ENCODE results near the gene RBP4. TPM values are rescaled to one million over a fixed set of nuclear protein-coding genes. Genes with fewer than 3 reads are reported as not detected.

The RBP4 gene
- total RNA-seq, 1 experiment from 2014 or later = not detected

DNA sequence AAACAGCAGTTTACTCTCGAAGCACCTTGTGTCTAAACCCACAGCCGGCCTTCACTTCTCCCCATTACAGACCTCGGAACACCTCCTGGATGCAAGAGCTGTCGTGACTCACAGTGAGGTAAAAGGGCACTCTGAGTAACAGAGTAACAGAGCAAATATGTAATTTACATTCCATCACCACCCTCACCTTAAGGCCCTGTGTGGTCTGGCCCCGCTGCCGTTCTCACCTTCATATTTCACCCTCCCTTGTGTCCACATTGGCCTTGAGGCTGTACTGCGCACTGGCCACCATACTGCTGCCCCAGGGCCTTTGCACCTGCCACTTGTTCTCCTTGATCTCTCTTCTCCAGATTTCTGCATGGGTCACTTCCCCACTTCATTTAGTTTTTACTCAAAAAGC lies 21.9 kb downstream of the RBP4 start:
- Histone ChIP-seq H3K27ac (ENCODE audit: low read length) (no peak overlapping the region), H3K9me3 (ENCODE audit: low read length) (no peaks in the 10 kb centered on the region), H3K4me1 (ENCODE audit: low read length) (no peaks in the 10 kb centered on the region), H3K4me3 (ENCODE audit: low read length) (no peak overlapping the region), H3K27me3 (ENCODE audit: low read length) (no peaks in the 10 kb centered on the region), H3K79me2 (ENCODE audit: low read length) (no peaks in the 10 kb centered on the region), H3K4me2 (ENCODE audit: low read depth, low read length, poor library complexity, severe bottlenecking) (no peak overlapping the region), H3K9ac (ENCODE audit: low read length) (no peak overlapping the region), H2AFZ (ENCODE audit: low read length) (no peak overlapping the region), H3K9me2 (replicated peaks; ENCODE audit: insufficient read depth, low read length) (no peaks in the 10 kb centered on the region), H3K36me3 (ENCODE audit: insufficient read depth, low read length) (no peaks in the 10 kb centered on the region), H4K20me1 (ENCODE audit: insufficient read depth, low read depth, low read length) (no peaks in the 10 kb centered on the region)
- DNase-seq = no peak

DNA sequence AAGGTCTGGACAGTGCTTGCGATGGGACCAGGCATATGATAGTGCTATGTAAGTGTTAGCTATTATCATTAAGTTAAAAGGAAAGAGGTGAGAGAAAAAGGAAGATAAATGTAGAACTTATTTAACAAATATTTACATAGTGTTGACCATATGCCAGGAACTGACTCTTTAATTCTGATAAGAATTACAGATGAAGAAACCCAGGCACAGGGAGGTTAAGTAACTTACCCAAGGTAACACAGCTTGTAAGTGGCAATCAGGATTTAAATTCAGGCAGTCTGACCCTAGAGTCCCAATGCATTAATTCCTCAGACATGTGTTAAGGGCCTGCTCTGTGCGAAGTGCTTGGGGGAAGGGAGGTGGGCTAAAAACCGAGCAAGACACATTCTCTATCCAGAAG lies 23.5 kb downstream of the RBP4 start:
- H3K27me3 ChIP-seq (ENCODE audit: low read length) = no peaks in the 10 kb centered on the region
- no peak overlapping the region for H3K27ac ChIP-seq (ENCODE audit: low read length)
- H3K79me2 ChIP-seq (ENCODE audit: low read length) = no peaks in the 10 kb centered on the region
- H3K4me3 ChIP-seq (ENCODE audit: low read length) = no peak overlapping the region
- no peaks in the 10 kb centered on the region for H3K9me2 ChIP-seq (replicated peaks; ENCODE audit: insufficient read depth, low read length)
- no peaks in the 10 kb centered on the region for H3K4me1 ChIP-seq (ENCODE audit: low read length)
- H3K9me3 ChIP-seq (ENCODE audit: low read length) = no peaks in the 10 kb centered on the region
- H3K4me2 ChIP-seq (ENCODE audit: low read depth, low read length, poor library complexity, severe bottlenecking) = no peak overlapping the region
- no peak for DNase-seq
- H3K9ac ChIP-seq (ENCODE audit: low read length) = no peak overlapping the region
- no peak overlapping the region for H2AFZ ChIP-seq (ENCODE audit: low read length)
- H3K36me3 ChIP-seq (ENCODE audit: insufficient read depth, low read length) = no peaks in the 10 kb centered on the region
- H4K20me1 ChIP-seq (ENCODE audit: insufficient read depth, low read depth, low read length) = no peaks in the 10 kb centered on the region

DNA sequence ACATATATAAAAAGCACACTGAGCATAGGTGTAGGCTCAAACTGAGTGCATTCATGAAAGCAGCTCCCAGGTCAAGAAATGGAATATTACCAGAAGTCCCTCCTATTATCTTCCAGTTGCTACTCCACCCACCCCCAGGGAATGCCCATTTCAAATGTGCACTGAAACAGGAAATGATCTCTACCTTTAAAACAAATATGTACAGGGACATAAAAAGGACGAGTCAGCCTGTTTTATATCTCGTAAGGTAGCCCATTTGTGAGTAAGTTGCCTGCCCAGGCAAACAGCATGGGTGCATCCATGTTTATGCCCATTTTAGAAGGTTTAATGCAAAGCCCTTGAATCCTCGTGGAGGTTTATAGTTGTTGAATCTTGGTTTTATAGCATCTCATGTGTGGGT lies 24.1 kb downstream of the RBP4 start:
- no peaks in the 10 kb centered on the region for H3K79me2 ChIP-seq (ENCODE audit: low read length)
- no peaks in the 10 kb centered on the region for H3K36me3 ChIP-seq (ENCODE audit: insufficient read depth, low read length)
- H4K20me1 ChIP-seq (ENCODE audit: insufficient read depth, low read depth, low read length) = no peaks in the 10 kb centered on the region
- H3K9ac ChIP-seq (ENCODE audit: low read length) = no peak overlapping the region
- H3K4me2 ChIP-seq (ENCODE audit: low read depth, low read length, poor library complexity, severe bottlenecking) = no peak overlapping the region
- H3K4me1 ChIP-seq (ENCODE audit: low read length) = no peaks in the 10 kb centered on the region
- no peaks in the 10 kb centered on the region for H3K27me3 ChIP-seq (ENCODE audit: low read length)
- H3K27ac ChIP-seq (ENCODE audit: low read length) = no peak overlapping the region
- H3K9me3 ChIP-seq (ENCODE audit: low read length) = no peaks in the 10 kb centered on the region
- no peak overlapping the region for H3K4me3 ChIP-seq (ENCODE audit: low read length)
- no peak overlapping the region for H2AFZ ChIP-seq (ENCODE audit: low read length)
- no peak for DNase-seq
- no peaks in the 10 kb centered on the region for H3K9me2 ChIP-seq (replicated peaks; ENCODE audit: insufficient read depth, low read length)

DNA sequence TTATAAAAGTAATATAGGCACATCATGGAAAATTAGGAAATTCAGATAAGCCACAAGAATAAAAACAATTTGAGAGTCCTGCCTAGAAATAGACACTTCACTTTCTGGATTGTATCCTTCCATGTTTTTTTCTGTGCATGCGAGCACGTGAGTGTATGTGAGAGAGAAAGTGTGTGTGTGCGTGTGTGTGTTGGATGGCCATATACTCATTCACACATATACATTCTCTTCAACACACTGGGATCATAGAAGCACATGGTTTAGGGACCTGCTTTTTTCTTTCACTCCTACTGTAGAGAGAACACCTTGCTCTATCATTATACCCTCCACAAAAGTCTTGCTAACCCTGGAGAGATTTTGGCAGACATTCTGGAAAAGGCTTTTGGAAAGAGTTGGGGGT lies 27.1 kb downstream of the RBP4 start:
- no peaks in the 10 kb centered on the region for H3K4me1 ChIP-seq (ENCODE audit: low read length)
- no peaks in the 10 kb centered on the region for H4K20me1 ChIP-seq (ENCODE audit: insufficient read depth, low read depth, low read length)
- H3K36me3 ChIP-seq (ENCODE audit: insufficient read depth, low read length) = no peaks in the 10 kb centered on the region
- no peaks in the 10 kb centered on the region for H3K79me2 ChIP-seq (ENCODE audit: low read length)
- H3K27me3 ChIP-seq (ENCODE audit: low read length) = no peaks in the 10 kb centered on the region
- no peak overlapping the region for H2AFZ ChIP-seq (ENCODE audit: low read length)
- no peaks in the 10 kb centered on the region for H3K9me2 ChIP-seq (replicated peaks; ENCODE audit: insufficient read depth, low read length)
- no peak for DNase-seq
- no peak overlapping the region for H3K9ac ChIP-seq (ENCODE audit: low read length)
- no peak overlapping the region for H3K4me3 ChIP-seq (ENCODE audit: low read length)
- no peak overlapping the region for H3K4me2 ChIP-seq (ENCODE audit: low read depth, low read length, poor library complexity, severe bottlenecking)
- no peak overlapping the region for H3K27ac ChIP-seq (ENCODE audit: low read length)
- H3K9me3 ChIP-seq (ENCODE audit: low read length) = no peaks in the 10 kb centered on the region

DNA sequence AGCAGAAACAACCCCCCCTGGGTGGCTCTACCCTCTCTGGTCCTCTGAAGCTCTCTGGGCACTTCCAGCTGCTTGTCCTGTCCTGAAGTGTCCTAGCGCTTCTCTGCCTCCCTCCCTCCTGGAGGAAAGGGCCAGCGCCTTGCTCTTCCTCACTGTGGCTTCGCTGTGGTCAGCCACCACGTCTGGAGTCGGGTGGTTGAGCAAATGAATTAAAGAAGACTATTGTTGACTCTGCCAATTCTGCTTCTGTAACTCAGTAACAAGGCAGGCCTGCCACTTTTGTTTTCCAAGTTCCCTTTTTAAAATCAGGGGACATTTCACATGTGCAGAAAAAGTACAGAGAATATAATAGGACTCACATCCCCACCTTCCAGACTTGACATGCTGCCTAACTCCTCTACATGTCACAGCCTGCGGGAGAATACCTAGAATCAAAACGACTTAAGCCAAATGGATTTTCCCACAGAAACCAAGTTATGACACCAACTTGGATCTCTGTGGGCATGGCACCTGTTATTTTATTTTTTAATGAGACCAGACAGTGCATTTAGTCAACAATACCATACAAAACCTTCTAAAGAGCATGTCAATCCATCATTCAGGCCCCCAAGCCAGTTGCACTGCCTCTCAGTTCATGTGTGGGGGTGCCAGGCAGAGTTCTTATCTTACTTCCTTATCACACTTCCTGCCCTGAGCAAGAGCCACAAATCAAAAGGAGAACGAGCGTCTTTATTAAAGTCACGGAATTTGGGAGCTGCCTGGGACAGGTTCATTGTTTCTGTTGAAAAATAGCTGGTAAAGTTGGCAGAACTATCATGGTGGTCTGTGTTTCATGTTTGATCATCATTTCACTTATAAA lies 27.8 kb downstream of the RBP4 start:
- Histone ChIP-seq H3K9me2 (replicated peaks; ENCODE audit: insufficient read depth, low read length) (no peaks in the 10 kb centered on the region), H3K4me2 (ENCODE audit: low read depth, low read length, poor library complexity, severe bottlenecking) (no peak overlapping the region), H3K4me3 (ENCODE audit: low read length) (no peak overlapping the region), H3K4me1 (ENCODE audit: low read length) (no peaks in the 10 kb centered on the region), H3K9me3 (ENCODE audit: low read length) (no peaks in the 10 kb centered on the region), H4K20me1 (ENCODE audit: insufficient read depth, low read depth, low read length) (no peaks in the 10 kb centered on the region), H3K27me3 (ENCODE audit: low read length) (no peaks in the 10 kb centered on the region), H2AFZ (ENCODE audit: low read length) (no peak overlapping the region), H3K9ac (ENCODE audit: low read length) (no peak overlapping the region), H3K79me2 (ENCODE audit: low read length) (no peaks in the 10 kb centered on the region), H3K36me3 (ENCODE audit: insufficient read depth, low read length) (no peaks in the 10 kb centered on the region), H3K27ac (ENCODE audit: low read length) (no peak overlapping the region)
- DNase-seq = no peak

DNA sequence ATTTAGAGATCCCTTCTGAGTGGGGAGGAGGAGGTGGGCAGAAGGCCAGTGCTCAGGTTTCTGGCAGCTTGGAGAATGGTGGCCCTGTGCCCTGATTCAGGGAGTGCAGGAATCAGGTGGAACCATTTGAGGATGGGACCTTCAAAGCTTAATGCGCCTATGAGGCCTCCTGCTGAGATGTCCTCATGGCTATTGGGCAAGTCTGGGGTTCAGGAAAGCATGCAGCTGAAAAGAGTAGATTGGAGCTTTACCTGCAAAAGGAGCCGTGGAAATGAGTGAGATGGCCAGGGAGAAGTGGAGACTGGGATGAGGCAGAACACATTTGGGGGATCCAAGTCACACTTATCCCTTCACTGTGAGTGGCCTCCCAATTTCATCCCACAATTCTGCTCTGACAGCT lies 28.4 kb downstream of the RBP4 start:
- DNase-seq = no peak
- no peaks in the 10 kb centered on the region for H3K27me3 ChIP-seq (ENCODE audit: low read length)
- H3K27ac ChIP-seq (ENCODE audit: low read length) = no peak overlapping the region
- H3K4me3 ChIP-seq (ENCODE audit: low read length) = no peak overlapping the region
- no peak overlapping the region for H3K9ac ChIP-seq (ENCODE audit: low read length)
- H3K36me3 ChIP-seq (ENCODE audit: insufficient read depth, low read length) = no peaks in the 10 kb centered on the region
- no peaks in the 10 kb centered on the region for H3K4me1 ChIP-seq (ENCODE audit: low read length)
- no peaks in the 10 kb centered on the region for H3K79me2 ChIP-seq (ENCODE audit: low read length)
- no peaks in the 10 kb centered on the region for H3K9me2 ChIP-seq (replicated peaks; ENCODE audit: insufficient read depth, low read length)
- no peaks in the 10 kb centered on the region for H3K9me3 ChIP-seq (ENCODE audit: low read length)
- no peak overlapping the region for H3K4me2 ChIP-seq (ENCODE audit: low read depth, low read length, poor library complexity, severe bottlenecking)
- H4K20me1 ChIP-seq (ENCODE audit: insufficient read depth, low read depth, low read length) = no peaks in the 10 kb centered on the region
- no peak overlapping the region for H2AFZ ChIP-seq (ENCODE audit: low read length)

DNA sequence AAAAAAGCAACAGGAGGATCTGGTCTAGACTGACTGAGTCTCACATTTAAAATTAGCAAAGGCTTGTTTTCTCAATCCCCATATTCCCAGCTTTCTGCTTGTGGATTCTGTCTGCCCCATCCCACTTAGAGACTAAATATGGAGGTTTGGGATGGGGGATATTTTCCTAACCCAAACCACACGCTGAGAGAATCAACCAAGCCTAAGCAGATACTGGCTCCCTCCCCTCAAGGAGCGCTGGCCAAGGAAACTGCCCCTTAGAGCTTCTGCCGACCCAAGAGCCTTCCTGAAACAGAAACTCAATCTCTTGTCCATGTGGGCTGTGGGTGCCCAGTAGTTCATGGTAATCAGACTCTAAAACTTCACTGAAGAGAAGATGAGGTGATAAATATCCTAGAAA lies 30.7 kb downstream of the RBP4 start:
- H3K9ac ChIP-seq (ENCODE audit: low read length) = no peak overlapping the region
- H3K79me2 ChIP-seq (ENCODE audit: low read length) = no peaks in the 10 kb centered on the region
- no peaks in the 10 kb centered on the region for H3K9me3 ChIP-seq (ENCODE audit: low read length)
- no peak for DNase-seq
- H3K27ac ChIP-seq (ENCODE audit: low read length) = no peak overlapping the region
- H3K27me3 ChIP-seq (ENCODE audit: low read length) = no peaks in the 10 kb centered on the region
- H2AFZ ChIP-seq (ENCODE audit: low read length) = no peak overlapping the region
- no peaks in the 10 kb centered on the region for H3K9me2 ChIP-seq (replicated peaks; ENCODE audit: insufficient read depth, low read length)
- no peaks in the 10 kb centered on the region for H3K36me3 ChIP-seq (ENCODE audit: insufficient read depth, low read length)
- H3K4me3 ChIP-seq (ENCODE audit: low read length) = no peak overlapping the region
- no peak overlapping the region for H3K4me2 ChIP-seq (ENCODE audit: low read depth, low read length, poor library complexity, severe bottlenecking)
- no peaks in the 10 kb centered on the region for H4K20me1 ChIP-seq (ENCODE audit: insufficient read depth, low read depth, low read length)
- no peaks in the 10 kb centered on the region for H3K4me1 ChIP-seq (ENCODE audit: low read length)

DNA sequence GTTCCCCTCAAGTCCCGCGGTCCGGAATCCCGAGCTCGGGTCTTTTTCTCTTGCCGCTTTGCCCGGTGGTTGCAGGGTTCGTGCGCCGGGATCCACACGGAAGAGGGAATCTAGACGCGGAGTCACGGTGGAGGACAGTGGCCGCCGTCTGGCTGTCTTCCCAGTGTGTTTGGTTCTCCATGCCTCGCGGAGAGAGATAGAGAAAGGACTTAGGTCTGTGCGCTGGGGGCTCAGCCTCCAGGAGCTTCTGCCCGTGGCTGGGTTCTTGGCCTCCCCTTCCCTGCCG lies 33.0 kb downstream of the RBP4 start:
- Histone ChIP-seq H3K79me2 (ENCODE audit: low read length) (no peaks in the 10 kb centered on the region), H3K36me3 (ENCODE audit: insufficient read depth, low read length) (no peaks in the 10 kb centered on the region), H3K27ac (ENCODE audit: low read length) (no peak overlapping the region), H3K4me1 (ENCODE audit: low read length) (no peaks in the 10 kb centered on the region), H3K4me3 (ENCODE audit: low read length) (no peak overlapping the region), H3K9ac (ENCODE audit: low read length) (no peak overlapping the region), H4K20me1 (ENCODE audit: insufficient read depth, low read depth, low read length) (no peaks in the 10 kb centered on the region), H3K9me3 (ENCODE audit: low read length) (no peaks in the 10 kb centered on the region), H3K27me3 (ENCODE audit: low read length) (no peaks in the 10 kb centered on the region), H3K9me2 (replicated peaks; ENCODE audit: insufficient read depth, low read length) (no peaks in the 10 kb centered on the region), H3K4me2 (ENCODE audit: low read depth, low read length, poor library complexity, severe bottlenecking) (no peak overlapping the region), H2AFZ (ENCODE audit: low read length) (no peak overlapping the region)
- DNase-seq = no peak
